ENCODE results near the gene PABPN1L. TPM values are rescaled to one million over a fixed set of nuclear protein-coding genes. Genes with fewer than 3 reads are reported as not detected.

PABPN1L gene
- total and polyA plus RNA-seq, 2 of the 13 experiments (the other 11 are each of a cell fraction or from before 2014, with no cell fraction given): not detected

- TF ChIP-seq ISL2 (CRISPR knock-in tag; IDR thresholded peaks at IDR 0.05) (no peak), RBAK (CRISPR knock-in tag; IDR thresholded peaks at IDR 0.05) (no peak), SP140L (CRISPR knock-in tag; IDR thresholded peaks at IDR 0.05; ENCODE audit: borderline replicate concordance) (no peak), THAP7 (CRISPR knock-in tag; IDR thresholded peaks at IDR 0.05) (no peak), MEIS1 (CRISPR knock-in tag; IDR thresholded peaks at IDR 0.05; ENCODE audit: borderline replicate concordance) (no peak), GABPA (IDR thresholded peaks at IDR 0.05; ENCODE audit: low read depth, low read length) (no peak), GABPA (CRISPR knock-in tag; IDR thresholded peaks at IDR 0.05; ENCODE audit: low read depth) (no peak), ZNF800 (CRISPR knock-in tag; IDR thresholded peaks at IDR 0.05) (no peak), ARNT (IDR thresholded peaks at IDR 0.05) (no peak), ZNF367 (CRISPR knock-in tag; IDR thresholded peaks at IDR 0.05; ENCODE audit: borderline replicate concordance) (no peak), CREB1 (IDR thresholded peaks at IDR 0.05) (no peak), CREB1 (CRISPR knock-in tag; IDR thresholded peaks at IDR 0.05) (no peak), ERF (CRISPR knock-in tag; IDR thresholded peaks at IDR 0.05) (no peak), KLF15 (CRISPR knock-in tag; IDR thresholded peaks at IDR 0.05; ENCODE audit: borderline replicate concordance) (no peak), SRSF1 (optimal IDR thresholded peaks at IDR 0.05; ENCODE audit: low read depth, low read length) (no peak), ZBTB40 (IDR thresholded peaks at IDR 0.05) (no peak), ZBTB40 (CRISPR knock-in tag; IDR thresholded peaks at IDR 0.05) (no peak), ZNF773 (CRISPR knock-in tag; IDR thresholded peaks at IDR 0.05; ENCODE audit: borderline replicate concordance) (no peak)
These were observed 50.4 kb downstream of the PABPN1L start (continued) for GRCh38 chr16:88815901-88816589.

Data from HepG2 (cell line).